ENCODE data around the gene WASHC1.
"Not testable (repeated sequence)": the region's sequence is repeated elsewhere in the genome, so short reads cannot be mapped to it uniquely, and the experiment has no call there.

The WASHC1 gene

DNA sequence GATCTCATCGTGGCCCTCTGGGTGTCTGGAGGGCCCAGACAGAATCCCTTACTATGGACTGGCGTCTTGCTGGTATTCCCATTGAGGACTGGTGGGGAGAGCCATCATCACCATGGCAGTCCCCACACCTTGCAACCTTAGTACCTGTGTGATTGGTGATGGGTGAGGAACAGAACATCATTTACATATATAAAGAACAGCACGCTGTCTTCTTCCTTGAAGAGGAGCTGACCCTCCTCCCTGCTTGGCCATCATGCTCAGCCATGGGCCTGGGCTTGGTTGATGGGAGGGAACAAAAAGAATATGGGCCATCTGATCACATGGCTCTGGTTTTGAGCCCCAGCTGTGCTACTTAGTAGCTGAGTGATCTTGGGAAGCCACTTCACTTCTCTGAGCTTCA is 13.9 kb upstream of the WASHC1 start:
- not testable (repeated sequence) for H3K9me3 Mint-ChIP-seq; H3K36me3 Mint-ChIP-seq (ENCODE audit: low read depth); H3K4me3 Mint-ChIP-seq; H3K27ac Mint-ChIP-seq; H3K27me3 Mint-ChIP-seq (ENCODE audit: low read depth); H3K4me1 Mint-ChIP-seq (ENCODE audit: low read depth)

- H3K27me3 Mint-ChIP-seq (ENCODE audit: low read depth); H3K36me3 Mint-ChIP-seq (ENCODE audit: low read depth); H3K9me3 Mint-ChIP-seq; H3K27ac Mint-ChIP-seq; H3K4me3 Mint-ChIP-seq; H3K4me1 Mint-ChIP-seq (ENCODE audit: low read depth): not testable (repeated sequence)
Measured at GRCh38 chr9:41819-42218, 12.6 kb upstream of the WASHC1 start.

GRCh38 chr9:41261-41676 is 12.0 kb upstream of the WASHC1 start:
- H3K4me1 Mint-ChIP-seq (ENCODE audit: low read depth); H3K36me3 Mint-ChIP-seq (ENCODE audit: low read depth); H3K4me3 Mint-ChIP-seq; H3K27me3 Mint-ChIP-seq (ENCODE audit: low read depth); H3K9me3 Mint-ChIP-seq; H3K27ac Mint-ChIP-seq: not testable (repeated sequence)

- H3K36me3 Mint-ChIP-seq (ENCODE audit: low read depth); H3K27me3 Mint-ChIP-seq (ENCODE audit: low read depth); H3K9me3 Mint-ChIP-seq; H3K4me1 Mint-ChIP-seq (ENCODE audit: low read depth); H3K27ac Mint-ChIP-seq; H3K4me3 Mint-ChIP-seq: not testable (repeated sequence)
Measured at GRCh38 chr9:32308-32707, 3.1 kb upstream of the WASHC1 start.

DNA sequence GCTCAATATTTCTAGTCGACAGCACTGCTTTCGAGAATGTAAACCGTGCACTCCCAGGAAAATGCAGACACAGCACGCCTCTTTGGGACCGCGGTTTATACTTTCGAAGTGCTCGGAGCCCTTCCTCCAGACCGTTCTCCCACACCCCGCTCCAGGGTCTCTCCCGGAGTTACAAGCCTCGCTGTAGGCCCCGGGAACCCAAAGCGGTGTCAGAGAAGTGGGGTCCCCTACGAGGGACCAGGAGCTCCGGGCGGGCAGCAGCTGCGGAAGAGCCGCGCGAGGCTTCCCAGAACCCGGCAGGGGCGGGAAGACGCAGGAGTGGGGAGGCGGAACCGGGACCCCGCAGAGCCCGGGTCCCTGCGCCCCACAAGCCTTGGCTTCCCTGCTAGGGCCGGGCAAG is 481 bp downstream of the WASHC1 start:
- H3K36me3 Mint-ChIP-seq (ENCODE audit: low read depth); H3K4me1 Mint-ChIP-seq (ENCODE audit: low read depth); H3K27ac Mint-ChIP-seq; H3K4me3 Mint-ChIP-seq; H3K9me3 Mint-ChIP-seq; H3K27me3 Mint-ChIP-seq (ENCODE audit: low read depth): not testable (repeated sequence)

GRCh38 chr9:21621-22020 is 7.6 kb downstream of the WASHC1 start:
- H3K36me3 Mint-ChIP-seq (ENCODE audit: low read depth); H3K27me3 Mint-ChIP-seq (ENCODE audit: low read depth); H3K27ac Mint-ChIP-seq; H3K4me3 Mint-ChIP-seq; H3K4me1 Mint-ChIP-seq (ENCODE audit: low read depth); H3K9me3 Mint-ChIP-seq: not testable (repeated sequence)

DNA sequence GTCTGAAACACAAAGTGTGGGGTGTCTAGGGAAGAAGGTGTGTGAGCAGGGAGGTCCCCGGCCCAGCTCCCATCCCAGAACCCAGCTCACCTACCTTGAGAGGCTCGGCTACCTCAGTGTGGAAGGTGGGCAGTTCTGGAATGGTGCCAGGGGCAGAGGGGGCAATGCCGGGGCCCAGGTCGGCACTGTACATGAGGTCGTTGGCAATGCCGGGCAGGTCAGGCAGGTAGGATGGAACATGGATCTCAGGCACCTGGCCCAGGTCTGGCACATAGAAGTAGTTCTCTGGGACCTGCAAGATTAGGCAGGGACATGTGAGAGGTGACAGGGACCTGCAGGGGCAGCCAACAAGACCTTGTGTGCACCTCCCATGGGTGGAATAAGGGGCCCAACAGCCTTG is 12.4 kb downstream of the WASHC1 start:
- H3K4me3 Mint-ChIP-seq; H3K27me3 Mint-ChIP-seq (ENCODE audit: low read depth); H3K27ac Mint-ChIP-seq; H3K4me1 Mint-ChIP-seq (ENCODE audit: low read depth); H3K36me3 Mint-ChIP-seq (ENCODE audit: low read depth); H3K9me3 Mint-ChIP-seq: not testable (repeated sequence)

DNA sequence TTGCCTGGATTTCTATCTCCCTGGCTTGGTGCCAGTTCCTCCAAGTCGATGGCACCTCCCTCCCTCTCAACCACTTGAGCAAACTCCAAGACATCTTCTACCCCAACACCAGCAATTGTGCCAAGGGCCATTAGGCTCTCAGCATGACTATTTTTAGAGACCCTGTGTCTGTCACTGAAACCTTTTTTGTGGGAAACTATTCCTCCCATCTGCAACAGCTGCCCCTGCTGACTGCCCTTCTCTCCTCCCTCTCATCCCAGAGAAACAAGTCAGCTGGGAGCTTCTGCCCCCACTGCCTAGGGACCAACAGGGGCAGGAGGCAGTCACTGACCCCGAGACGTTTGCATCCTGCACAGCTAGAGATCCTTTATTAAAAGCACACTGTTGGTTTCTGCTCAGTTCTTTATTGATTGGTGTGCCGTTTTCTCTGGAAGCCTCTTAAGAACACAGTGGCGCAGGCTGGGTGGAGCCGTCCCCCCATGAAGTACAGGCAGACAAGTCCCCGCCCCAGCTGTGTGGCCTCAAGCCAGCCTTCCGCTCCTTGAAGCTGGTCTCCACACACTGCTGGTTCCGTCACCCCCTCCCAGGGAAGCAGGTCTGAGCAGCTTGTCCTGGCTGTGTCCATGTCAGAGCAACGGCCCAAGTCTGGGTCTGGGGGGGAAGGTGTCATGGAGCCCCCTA is 15.0 kb downstream of the WASHC1 start:
- not testable (repeated sequence) for H3K9me3 Mint-ChIP-seq; H3K27ac Mint-ChIP-seq; H3K4me1 Mint-ChIP-seq (ENCODE audit: low read depth); H3K4me3 Mint-ChIP-seq; H3K27me3 Mint-ChIP-seq (ENCODE audit: low read depth); H3K36me3 Mint-ChIP-seq (ENCODE audit: low read depth)

DNA sequence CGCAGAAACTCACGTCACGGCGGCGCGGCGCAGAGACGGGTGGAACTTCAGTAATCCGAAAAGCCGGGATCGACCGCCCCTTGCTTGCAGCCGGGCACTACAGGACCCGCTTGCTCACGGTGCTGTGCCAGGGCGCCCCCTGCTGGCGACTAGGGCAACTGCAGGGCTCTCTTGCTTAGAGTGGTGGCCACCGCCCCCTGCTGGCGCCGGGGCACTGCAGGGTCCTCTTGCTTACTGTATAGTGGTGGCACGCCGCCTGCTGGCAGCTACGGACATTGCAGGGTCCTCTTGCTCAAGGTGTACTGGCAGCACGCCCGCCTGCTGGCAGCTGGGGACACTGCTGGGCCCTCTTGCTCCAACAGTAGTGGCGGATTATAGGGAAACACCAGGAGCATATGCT is 18.1 kb downstream of the WASHC1 start:
- not testable (repeated sequence) for H3K4me1 Mint-ChIP-seq (ENCODE audit: low read depth); H3K27ac Mint-ChIP-seq; H3K9me3 Mint-ChIP-seq; H3K36me3 Mint-ChIP-seq (ENCODE audit: low read depth); H3K4me3 Mint-ChIP-seq; H3K27me3 Mint-ChIP-seq (ENCODE audit: low read depth)

DNA sequence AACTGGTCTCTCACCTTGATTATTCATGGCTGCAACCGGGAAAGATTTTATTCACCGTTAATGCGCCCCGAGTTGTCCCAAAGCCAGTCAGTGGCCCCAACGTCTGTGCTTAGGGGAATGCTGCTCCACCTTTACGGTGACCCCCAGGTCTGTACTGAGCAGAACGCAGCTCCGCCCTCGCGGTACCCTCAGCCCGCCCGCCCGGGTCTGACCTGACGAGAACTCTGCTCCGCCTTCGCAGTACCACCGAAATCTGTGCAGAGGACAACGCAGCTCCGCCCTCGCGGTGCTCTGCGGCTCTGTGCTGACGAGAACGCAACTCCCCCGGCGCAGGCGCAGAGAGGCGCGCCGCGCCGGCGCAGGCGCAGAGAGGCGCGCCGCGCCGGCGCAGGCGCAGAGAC is 18.6 kb downstream of the WASHC1 start:
- not testable (repeated sequence) for H3K9me3 Mint-ChIP-seq; H3K4me3 Mint-ChIP-seq; H3K4me1 Mint-ChIP-seq (ENCODE audit: low read depth); H3K36me3 Mint-ChIP-seq (ENCODE audit: low read depth); H3K27ac Mint-ChIP-seq; H3K27me3 Mint-ChIP-seq (ENCODE audit: low read depth)

DNA sequence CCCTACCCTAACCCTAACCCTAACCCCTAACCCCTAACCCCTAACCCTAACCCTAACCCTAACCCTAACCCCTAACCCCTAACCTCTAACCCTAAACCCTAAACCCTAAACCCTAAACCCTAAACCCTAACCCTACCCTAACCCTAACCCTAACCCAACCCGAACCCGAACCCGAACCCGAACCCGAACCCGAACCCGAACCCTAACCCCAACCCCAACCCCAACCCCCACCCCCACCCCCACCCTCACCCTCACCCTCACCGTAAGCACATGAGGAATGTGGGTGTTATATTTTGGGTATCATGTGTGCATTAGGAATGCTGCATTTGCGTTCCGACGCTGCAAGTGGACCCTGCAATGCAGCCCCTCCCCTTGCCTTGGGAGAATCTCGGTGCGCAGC is 19.0 kb downstream of the WASHC1 start:
- not testable (repeated sequence) for H3K27me3 Mint-ChIP-seq (ENCODE audit: low read depth); H3K4me1 Mint-ChIP-seq (ENCODE audit: low read depth); H3K9me3 Mint-ChIP-seq; H3K27ac Mint-ChIP-seq; H3K36me3 Mint-ChIP-seq (ENCODE audit: low read depth); H3K4me3 Mint-ChIP-seq
